NOMO-1 treated with DMSO at 0.1 percent for 48 hours (cell line): ENCODE measurements around the gene CFAP410.

Source experiments
- DNase-seq: peaks from one replicate; lab custom pipeline; 2025; ENCODE audit not compliant: unreplicated experiment; lab: John Stamatoyannopoulos, UW

Gene CFAP410

DNA sequence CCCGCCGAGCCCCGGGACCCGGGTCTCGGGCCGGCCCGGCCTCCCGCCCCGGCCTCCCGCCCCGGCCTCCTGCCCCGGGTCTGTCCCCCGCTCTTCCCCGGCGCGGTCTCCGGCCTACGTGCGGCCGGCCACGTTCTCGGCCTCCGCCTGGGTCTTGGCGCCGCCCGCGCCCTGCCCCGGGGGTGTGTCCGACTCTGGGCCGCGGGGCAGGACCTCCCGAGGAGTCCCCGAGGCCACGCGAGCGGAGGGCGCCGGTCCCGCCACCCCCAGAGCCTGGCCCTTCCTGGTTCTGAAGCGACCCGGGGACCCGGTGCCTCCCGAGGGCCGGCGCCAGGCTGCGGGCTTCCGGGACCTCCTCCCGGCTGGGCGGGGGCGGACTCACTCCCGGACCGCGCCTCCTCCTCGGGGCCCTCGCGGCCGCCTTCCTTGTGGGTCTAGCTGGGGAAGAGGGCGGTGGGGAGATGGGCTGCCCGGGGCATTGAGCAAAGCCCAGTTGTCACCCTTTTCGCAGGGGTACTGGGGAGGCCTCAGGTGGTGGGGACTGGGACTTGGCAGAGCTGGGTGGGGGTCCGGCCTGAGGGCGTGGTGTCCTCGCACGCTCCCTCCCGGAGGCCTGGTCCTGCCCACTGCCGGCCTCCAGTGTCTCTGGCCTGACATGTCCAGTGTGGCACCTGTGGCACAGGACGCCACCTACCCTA is 38.8 kb downstream of the CFAP410 start:
- peak; percentile 45 for DNase-seq

DNA sequence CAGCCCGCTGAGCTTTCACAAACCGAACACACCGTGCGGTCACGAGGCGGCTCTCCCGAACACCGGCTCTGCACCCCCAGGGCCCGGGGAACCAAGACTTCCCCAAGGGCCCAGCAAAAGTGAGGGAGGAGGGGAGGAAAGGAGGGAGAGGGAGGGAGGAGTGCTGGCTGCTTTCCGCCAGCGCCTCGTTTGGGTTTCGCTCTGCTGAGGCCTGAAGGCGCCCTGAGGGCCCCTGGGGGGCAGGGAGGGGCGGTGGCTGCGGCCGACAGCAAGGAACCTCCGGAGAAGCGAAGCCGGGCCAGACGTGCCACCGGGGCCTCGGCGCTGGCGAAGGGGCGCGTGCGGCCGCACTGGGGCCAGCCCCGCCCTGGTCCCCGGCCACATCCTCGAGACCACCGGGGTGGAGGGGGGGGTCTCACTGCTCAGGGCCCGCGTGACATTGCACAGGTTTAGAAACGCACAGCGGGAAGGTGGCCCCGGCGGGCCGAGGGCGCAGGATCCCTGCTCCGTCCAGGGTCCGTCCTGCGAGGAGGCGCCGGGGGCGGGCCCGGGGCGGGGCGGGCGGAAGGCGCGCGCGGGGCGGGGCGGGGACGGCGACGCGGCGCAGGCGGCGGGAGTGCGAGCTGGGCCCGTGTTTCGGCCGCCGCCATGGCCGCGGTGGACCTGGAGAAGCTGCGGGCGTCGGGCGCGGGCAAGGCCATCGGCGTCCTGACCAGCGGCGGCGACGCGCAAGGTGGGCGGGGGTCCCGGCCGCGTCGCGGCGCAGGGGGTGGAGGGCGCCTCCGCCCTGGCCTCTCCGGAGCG is 39.5 kb downstream of the CFAP410 start, which contains the start of gene PFKL:
TSS of gene PFKL (plus strand) at position 596 of the 804 bp plus-strand sequence. CDS start at position 649, 53 bp downstream.
- peak; percentile 70 for DNase-seq

DNA sequence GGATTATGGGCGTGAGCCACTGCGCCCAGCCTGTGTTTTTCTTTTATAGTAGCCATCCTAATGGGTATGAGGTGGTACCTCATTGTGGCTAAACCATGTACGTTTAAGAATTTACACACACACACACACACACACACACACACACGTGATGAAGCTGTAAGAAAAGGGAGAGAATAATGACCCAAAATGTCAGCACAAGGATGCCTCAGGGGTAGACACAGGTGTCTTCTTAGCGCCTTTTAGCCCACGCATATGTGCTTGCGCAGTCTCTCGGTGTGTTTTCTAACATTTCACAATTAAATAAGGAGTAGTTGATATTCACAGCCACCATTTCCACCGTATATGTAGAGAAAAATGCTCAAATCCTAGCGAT is 40.1 kb downstream of the CFAP410 start:
- DNase-seq: no peak

DNA sequence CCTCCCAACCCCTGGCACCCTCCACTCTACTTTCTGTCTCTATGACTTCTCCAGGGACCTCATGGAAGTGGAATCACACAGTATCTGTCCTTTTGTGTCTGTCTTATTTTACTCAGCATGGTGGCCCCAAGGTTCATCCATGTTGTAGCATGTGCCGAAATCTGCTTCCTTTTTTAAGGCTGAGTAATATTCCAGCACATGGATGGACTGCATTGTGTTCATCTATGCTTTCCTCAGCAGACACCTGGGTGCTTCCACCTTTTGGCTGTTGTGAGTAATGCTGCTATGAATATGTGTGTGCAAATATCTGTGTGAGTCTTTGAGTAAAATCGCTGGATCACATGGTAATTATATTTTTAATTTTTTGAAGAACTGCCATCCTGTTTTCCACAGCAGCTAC is 40.9 kb downstream of the CFAP410 start:
- DNase-seq: no peak

DNA sequence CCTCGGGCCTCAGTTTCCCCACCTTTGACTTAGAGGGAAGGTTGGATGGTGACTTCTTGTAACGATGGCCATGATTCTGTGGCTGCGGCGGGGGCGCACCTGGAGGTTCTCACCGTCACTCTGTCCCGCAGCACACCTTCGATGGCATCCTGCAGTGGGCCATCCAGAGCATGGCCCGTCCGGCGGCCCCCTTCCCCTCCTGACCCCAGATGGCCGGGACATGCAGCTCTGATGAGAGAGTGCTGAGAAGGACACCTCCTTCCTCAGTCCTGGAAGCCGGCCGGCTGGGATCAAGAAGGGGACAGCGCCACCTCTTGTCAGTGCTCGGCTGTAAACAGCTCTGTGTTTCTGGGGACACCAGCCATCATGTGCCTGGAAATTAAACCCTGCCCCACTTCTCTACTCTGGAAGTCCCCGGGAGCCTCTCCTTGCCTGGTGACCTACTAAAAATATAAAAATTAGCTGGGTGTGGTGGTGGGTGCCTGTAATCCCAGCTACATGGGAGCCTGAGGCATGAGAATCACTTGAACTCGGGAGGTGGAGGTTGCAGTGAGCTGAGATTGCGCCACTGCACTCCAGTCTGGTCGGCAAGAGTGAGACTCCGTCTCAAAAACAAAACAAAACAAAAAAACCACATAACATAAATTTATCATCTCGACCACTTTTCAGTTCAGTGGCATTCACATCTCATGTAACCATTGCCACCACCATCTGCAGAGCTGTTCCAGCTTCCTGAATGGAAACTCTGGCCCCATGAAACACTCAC is 41.5 kb downstream of the CFAP410 start:
- peak; percentile 78 for DNase-seq

DNA sequence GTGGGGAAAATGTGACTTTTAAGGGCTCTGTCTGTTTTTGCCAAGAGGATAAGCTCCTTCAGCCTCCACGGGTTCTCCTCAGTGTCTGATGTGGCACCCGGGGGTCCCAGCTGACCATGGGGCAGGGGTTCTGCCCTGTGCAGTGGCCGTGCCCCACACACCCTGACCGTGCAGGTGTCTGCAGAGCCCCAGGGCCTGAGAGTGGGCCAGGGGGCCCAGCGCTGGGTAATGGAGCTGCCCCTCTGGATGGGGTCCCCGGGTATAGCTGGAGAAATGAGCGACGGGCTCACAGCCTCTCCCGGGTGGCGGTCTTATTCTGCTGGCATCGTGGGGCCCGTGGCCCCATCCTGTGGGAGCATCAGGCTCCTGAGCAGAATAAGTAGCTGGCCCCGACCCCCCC is 42.3 kb downstream of the CFAP410 start:
- no peak for DNase-seq

DNA sequence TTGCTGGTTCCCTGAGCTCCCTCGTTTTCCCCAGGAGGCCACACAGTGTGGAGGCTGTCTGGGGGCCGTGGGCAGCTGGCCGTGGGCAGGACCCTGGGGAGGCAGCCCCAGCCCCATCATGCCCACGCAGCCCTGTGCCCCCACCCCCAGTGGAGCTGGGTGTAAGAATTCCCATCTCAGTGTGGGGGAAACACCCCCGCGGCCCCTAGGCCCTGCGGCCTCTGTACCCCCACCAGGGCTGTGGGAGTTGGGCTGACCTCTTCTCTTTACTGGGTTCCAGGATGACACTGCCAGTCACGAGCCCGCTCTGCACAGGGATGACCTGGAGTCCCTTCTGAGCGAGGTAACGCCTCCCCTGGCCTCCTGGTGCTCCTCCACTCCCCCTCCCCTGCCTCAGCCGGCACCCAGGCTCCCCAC is 43.1 kb downstream of the CFAP410 start:
- DNase-seq: no peak

DNA sequence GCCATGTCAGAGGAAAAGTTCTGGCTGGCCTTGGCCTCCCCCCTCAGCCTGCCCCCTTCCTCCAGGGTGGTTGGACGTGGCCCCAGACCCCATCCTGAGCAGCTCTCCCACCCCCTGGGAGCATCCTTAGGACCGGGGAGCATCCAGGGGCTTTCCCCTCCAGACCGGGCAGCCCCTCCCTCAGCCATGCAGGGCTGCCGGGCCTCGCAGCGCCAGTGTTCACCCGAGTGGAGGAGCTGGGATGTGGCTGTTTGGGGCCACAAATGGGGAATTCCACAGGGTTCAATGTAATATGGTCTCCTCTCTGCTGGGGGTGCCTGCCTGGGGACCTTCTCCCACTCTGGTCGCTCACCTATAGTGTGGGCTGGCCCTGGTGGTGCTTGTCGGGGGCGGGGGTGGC is 43.5 kb downstream of the CFAP410 start:
- no peak for DNase-seq

DNA sequence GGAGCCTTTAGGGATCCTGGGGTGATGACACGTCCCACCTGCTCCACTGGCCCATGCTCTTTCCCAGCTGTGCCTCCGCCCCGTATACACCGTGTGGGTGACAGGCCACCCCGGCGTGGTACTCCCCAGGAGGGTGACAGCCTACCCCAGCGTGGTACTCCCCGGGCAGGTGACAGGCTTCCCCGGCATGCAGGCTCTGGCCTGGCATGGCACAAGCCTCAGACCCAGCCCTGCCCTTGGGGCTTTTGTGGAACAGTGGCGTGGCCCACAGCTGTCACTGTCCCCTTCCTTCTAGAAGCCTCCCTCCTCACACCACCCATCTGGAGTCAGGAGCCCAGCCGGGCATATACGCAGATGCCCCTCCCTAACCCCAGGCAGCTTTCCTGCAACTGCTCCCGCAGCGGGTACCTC is 44.0 kb downstream of the CFAP410 start:
- no peak for DNase-seq

DNA sequence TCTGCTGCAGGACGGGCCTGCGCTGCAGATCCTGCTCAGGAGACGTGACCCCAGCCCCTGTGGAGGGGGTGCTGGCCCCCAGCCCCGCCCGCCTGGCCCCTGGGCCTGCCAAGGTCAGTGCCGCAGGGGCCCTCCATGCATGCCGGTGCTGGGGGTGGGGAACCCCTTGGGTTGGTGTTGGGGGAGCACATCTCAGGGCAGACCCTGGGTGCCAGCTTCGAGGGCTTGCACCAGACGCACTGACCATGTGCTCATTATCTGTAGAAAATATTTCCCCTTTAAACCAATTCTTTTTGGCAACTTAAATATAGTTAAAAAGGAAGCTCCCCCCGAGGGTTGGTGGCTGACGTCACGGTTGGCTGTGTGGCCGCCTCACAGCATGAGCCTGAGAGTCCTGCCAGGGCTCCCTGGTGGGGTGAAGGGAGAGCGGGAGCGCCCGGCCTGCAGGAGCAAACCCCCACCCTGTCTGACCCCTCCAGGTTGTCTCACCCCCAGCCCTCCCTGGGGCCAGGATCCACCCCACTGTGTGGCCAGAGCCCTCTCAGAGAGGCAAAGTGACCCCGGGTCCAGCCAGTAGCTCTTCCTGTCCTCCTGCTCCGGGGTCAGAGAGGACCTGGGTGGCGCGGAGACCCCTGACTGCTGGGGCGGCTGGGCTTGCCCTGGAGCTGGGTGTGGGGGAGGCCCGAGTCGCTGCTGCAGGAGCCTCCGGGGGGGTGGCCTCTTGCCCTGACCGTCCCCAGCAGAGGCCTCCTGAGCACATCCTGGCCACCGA is 44.6 kb downstream of the CFAP410 start:
- DNase-seq: no peak

DNA sequence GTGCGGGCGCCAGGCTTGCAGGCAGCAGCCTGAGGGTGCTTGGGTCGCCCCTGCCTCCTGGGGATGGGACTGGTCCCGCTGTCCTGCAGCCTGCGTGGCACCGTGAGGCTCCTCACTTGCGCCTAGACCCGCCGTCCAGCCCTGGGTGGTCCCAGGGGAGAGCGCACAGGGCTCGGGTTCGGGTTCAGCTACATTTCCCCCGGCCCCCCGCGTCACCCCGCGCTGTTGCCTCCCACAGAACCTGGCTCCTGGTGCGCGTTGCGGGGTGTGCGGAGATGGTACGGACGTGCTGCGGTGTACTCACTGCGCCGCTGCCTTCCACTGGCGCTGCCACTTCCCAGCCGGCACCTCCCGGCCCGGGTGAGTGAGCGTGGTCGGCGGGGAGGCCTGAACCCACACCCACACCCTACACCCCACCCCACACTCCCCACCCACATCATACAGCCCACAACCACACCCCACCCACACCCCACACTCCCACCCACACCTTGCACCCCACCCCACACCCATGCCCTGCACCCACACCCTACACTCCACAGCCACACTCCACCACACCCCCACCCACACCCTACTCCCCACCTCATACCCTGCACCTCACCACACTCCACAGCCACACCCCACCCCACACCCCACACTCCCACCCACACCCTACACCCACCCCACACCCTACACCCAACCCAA is 45.5 kb downstream of the CFAP410 start:
- no peak for DNase-seq

DNA sequence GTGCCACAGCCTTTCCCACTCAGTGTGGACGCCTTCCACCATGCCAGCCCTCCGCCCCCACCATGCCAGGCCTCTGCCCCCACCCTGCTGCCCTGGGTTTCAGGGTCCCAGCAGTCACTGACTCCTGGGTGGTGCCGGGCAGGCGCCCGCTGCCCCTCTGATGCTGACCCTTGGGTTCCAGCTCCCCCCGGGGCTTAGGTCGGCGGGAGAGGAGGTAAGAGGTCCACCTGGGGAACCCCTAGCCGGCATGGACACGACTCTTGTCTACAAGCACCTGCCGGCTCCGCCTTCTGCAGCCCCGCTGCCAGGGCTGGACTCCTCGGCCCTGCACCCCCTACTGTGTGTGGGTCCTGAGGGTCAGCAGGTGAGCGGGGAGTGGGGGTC is 46.4 kb downstream of the CFAP410 start:
- no peak for DNase-seq

DNA sequence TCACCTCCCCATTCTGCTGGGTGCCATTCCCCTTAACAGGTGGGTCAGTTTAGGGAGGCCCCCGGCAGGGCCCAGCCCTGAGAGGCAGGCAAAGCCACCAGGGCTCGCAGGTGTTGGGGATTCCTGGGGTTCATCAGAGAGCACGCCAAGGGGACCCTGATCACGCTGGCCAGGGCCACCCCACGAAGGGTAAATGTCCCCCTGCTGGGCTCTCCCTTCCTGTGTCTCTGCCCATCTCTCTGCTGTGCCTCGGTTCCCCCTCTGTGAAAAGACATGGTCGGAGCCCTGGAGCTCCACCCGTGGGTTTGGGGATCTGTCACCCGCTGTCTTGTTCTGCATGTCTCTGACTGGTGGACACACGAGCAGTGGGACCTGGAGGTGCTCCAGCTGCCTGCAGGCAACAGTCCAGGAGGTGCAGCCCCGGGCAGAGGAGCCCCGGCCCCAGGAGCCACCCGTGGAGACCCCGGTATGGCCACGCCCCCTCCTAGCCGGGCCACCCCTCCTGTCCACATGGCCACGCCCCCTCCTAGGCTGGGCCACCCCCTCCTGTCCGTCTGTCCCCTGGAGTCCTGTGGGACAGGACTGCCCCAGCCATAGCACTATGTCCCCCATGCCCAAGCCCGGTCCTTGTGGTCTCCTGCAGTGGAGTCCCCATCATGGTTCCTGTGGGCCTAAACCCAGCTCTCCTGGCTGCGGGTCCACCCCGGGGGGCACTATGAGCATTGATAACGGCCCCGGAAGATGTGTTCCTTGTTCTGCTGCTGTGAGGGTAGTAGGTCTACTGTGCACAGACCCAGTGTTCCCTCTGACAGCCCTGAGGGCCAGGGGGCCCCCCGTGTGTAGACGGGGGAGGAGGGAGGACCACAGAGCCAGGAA is 47.0 kb downstream of the CFAP410 start:
- no peak for DNase-seq

DNA sequence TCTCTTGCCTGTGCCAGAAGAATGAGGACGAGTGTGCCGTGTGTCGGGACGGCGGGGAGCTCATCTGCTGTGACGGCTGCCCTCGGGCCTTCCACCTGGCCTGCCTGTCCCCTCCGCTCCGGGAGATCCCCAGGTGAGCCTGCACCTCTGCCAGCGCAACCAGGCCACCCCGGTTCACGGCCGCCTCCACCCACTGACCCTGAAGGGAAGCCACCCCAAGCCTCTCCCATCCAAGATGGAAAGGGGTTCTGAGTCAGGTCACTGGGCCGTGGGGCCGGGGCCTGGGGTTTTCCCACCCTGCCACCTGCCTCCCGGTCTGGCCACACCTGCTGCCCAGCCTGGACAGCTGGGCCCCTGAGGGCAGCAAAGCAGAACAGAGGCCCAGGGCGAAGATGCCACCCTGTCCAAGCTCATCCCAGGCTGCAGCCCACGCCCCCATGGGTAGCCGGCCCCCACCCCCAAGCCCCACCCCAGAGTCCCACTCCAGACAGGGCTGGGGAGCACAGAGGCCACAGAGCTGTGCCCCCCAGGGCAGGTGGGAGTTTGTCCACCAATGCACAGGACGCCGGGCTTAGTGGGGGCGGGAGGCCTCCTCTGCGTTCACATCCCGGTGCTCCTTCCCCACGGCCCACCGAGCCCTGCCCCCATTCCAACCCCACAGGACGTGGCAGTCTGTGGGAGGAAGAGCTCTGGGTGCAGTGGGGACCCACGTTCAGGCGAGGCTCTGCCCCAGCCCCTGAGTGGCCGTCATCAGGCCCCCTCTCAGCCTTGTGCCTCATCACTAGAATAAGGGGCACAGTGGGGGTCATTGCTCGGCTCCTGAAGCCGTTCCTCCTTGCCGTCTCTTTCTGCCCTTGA is 47.9 kb downstream of the CFAP410 start:
- DNase-seq: no peak

DNA sequence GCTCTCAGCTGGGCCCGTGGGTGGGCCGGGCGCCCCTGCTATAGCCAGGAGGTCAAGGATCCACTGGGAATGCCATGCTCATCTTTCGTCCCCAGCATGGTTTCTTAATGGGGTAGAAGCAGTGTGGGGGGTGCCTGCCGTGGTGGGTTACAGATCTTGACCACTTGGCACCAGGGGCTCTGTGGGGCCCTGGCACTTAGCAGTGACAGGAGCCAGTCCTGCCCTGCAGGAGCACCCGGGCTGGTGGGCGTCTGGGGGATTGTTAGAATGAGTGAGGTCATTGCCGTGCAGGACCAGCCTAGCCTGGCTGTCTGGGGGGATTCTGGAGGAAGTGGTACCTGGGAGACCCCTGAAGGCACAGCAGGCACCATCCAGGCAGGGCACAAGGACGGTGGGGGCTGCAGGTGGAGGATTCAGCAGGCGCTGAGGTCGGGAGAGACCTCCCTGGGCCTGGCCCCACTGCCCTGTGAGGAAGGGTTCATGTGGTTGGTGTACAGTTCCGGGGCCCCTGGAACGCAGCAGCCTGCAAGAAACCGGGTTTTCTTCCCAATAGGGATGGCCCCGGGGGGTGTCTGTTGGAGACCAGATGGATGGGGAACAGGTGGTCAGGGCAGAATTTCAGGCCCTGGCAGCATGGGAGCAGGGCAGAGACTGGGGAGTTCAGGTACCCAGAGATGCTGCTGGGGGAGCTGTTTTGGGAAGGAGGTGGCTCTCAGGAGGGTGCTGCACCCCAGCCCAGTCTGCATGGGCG is 48.7 kb downstream of the CFAP410 start:
- no peak for DNase-seq

DNA sequence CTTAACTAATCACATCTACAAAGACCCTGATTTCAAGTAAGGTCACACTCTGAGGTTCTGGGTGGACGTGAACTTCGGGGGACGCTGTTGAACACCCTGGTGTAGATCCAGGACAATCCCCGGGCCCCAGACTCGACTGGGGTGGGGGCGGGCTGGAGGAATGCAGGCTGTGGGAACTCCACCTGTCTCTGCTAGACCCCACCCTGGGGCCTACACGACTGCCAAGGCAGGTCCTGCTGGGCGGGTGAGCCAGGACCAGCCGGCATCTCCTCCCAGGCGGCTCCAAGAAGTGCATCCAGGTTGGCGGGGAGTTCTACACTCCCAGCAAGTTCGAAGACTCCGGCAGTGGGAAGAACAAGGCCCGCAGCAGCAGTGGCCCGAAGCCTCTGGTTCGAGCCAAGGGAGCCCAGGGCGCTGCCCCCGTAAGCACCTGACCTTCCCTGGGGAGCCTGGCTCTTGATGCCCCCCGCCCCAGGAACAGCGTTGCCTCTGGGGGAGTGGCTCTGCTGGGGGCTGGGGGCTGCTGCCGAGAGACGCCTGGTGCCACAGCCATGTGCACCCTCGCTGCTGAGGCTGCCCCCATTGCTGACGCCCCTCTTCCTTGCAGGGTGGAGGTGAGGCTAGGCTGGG is 49.7 kb downstream of the CFAP410 start:
- no peak for DNase-seq
